SK-N-MC (cell line): ENCODE measurements around the gene WDR72.

ENCODE experiments used
- DNase-seq: peaks from one replicate; pipeline ENCODE4 v3.0.0-alpha.2; 2011; ENCODE audit warnings: low read depth, low spot score
- H3K27ac ChIP-seq: fragments of 200-600 bp; sonication (generic); 2 replicates; pipeline ENCODE4 v1.5.1; 2016; ENCODE audit warnings: mixed run types
- H3K36me3 ChIP-seq: fragments of 200-600 bp; sonication (generic); 2 replicates; pipeline ENCODE4 v1.6.1; 2017; ENCODE audit warnings: antibody characterized with exemption, low read length, mixed read lengths; ENCODE audit not compliant: insufficient read depth
- H3K4me3 ChIP-seq: fragments of 200-600 bp; sonication (generic); 2 replicates; pipeline ENCODE4 v1.5.1; 2016
- H3K9ac ChIP-seq: fragments of 200-600 bp; sonication (generic); 2 replicates; pipeline ENCODE4 v1.8.0; 2017; ENCODE audit warnings: mixed run types, mixed read lengths; ENCODE audit not compliant: insufficient read length
- H3K9me3 ChIP-seq: fragments of 200-600 bp; sonication (generic); 2 replicates; pipeline ENCODE4 v1.6.1; 2017; ENCODE audit warnings: low read depth, mild to moderate bottlenecking, antibody characterized with exemption, low read length, moderate library complexity, mixed read lengths
- EZH2 ChIP-seq: fragments of 200-600 bp; sonication (generic); IDR thresholded peaks from one replicate; pipeline ENCODE4 v1.6.1; 2017; ENCODE audit warnings: antibody characterized with exemption
- FOXP2 ChIP-seq: optimal IDR thresholded peaks from 2 replicates; pipeline ENCODE3; 2011; ENCODE audit warnings: mild to moderate bottlenecking, moderate library complexity; ENCODE audit not compliant: insufficient read depth; ENCODE audit errors: extremely low read length, control extremely low read depth
- POLR2AphosphoS5 ChIP-seq: IDR thresholded peaks from 2 replicates; pipeline ENCODE4 v1.6.1; 2012; ENCODE audit warnings: mild to moderate bottlenecking, low read depth, low read length, borderline replicate concordance

WDR72 gene

GRCh38 chr15:53520996-53521395 is 238.5 kb downstream of the WDR72 start:
- Histone ChIP-seq H3K4me3 (no peak overlapping the region), H3K36me3 (no peaks in the 10 kb centered on the region), H3K27ac (no peak overlapping the region), H3K9me3 (no peaks in the 10 kb centered on the region), H3K9ac (no peak overlapping the region)
- TF ChIP-seq FOXP2 (no peak), EZH2 (no peak), POLR2AphosphoS5 (no peak)
- no peak for DNase-seq

DNA sequence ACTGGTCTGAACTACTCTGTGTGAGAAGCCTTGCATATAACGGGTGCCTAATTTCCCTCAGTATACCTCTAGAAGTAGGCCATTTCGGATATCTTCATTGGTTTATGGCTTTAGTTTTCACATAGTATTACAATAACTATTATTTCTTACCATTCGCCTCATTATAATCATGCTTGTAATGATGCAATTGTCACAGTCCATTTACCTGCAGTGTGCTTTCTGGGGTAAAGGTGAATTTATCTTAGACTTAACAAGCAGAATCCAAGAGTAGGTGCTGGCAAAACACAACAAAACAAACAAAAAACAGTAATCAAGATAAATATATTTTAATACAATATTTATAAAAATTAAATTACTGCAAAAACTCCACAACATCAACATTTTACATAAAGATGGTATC is 246.0 kb downstream of the WDR72 start:
- no peak overlapping the region for H3K9ac ChIP-seq

DNA sequence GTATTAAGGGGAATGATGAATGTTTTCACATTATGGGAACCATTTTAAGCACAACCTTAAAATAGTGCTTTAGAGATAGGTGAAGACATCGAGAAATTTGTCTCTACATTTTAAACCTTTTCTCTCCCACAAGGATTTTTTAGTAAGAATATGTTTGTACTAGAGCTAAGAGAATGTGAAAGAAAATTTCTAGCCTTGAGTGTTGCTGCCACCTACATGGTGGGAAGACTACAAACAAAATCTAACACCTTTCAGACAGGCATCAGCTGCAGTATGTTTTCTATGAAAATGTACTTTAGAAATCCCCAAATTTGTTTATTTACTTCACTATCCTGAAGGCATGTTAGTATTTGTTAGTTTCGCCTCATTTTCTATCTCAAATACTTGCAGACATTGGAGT is 247.4 kb downstream of the WDR72 start:
- no peak for DNase-seq
- Histone ChIP-seq H3K9me3 (no peaks in the 10 kb centered on the region), H3K9ac (no peak overlapping the region), H3K4me3 (no peak overlapping the region), H3K36me3 (no peaks in the 10 kb centered on the region), H3K27ac (no peak overlapping the region)
- no peak for TF ChIP-seq FOXP2
- no peak for TF ChIP-seq POLR2AphosphoS5
- no peak for TF ChIP-seq EZH2

More for the DNA sequence above, 246.0 kb downstream of the WDR72 start:
- Histone ChIP-seq H3K27ac (no peak overlapping the region), H3K4me3 (no peak overlapping the region), H3K9me3 (no peaks in the 10 kb centered on the region), H3K36me3 (no peaks in the 10 kb centered on the region)
- no peak for DNase-seq
- TF ChIP-seq POLR2AphosphoS5 (no peak), EZH2 (no peak), FOXP2 (no peak)

- no peak for DNase-seq
- H3K36me3 ChIP-seq, result no peaks in the 10 kb centered on the region
- H3K9ac ChIP-seq, result no peak overlapping the region
- H3K9me3 ChIP-seq, result no peaks in the 10 kb centered on the region
- H3K27ac ChIP-seq, result no peak overlapping the region
- no peak for TF ChIP-seq POLR2AphosphoS5
- no peak for TF ChIP-seq FOXP2
- TF ChIP-seq EZH2, result no peak
- no peak overlapping the region for H3K4me3 ChIP-seq
These were observed 248.3 kb downstream of the WDR72 start for GRCh38 chr15:53511175-53511574.

GRCh38 chr15:53506370-53506769 is 253.1 kb downstream of the WDR72 start:
- TF ChIP-seq POLR2AphosphoS5 (no peak), EZH2 (no peak)

DNA sequence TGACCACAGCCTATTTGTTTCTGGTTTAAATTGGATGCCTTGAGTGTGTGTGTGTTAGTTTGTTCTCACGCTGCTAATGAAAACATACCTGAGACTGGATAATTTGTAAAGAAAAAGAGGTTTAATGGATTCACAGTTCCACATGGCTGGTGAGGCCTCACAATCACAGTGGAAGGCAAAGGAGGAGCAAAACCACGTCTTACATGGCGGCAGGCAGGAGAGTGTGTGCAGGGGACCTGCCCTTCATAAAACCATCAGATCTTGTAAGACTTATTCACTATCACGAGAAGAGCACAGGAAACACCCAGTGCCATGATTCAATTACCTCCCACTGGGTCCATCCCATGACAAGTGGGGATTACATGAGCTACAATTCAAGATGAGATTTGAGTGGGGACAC is 260.5 kb downstream of the WDR72 start:
- Histone ChIP-seq H3K9me3 (no peaks in the 10 kb centered on the region), H3K4me3 (no peak overlapping the region), H3K9ac (no peak overlapping the region), H3K27ac (no peak overlapping the region), H3K36me3 (no peaks in the 10 kb centered on the region)
- DNase-seq, result no peak
- TF ChIP-seq EZH2 (no peak), POLR2AphosphoS5 (no peak), FOXP2 (no peak)

More at GRCh38 chr15:53506370-53506769, 253.1 kb downstream of the WDR72 start:
- Histone ChIP-seq H3K36me3 (no peaks in the 10 kb centered on the region), H3K4me3 (no peak overlapping the region), H3K27ac (no peak overlapping the region), H3K9me3 (no peaks in the 10 kb centered on the region), H3K9ac (no peak overlapping the region)
- DNase-seq, result no peak

- Histone ChIP-seq H3K27ac (no peak overlapping the region), H3K36me3 (no peaks in the 10 kb centered on the region), H3K4me3 (no peak overlapping the region), H3K9ac (no peak overlapping the region), H3K9me3 (no peaks in the 10 kb centered on the region)
- no peak for TF ChIP-seq FOXP2
- no peak for TF ChIP-seq EZH2
- no peak for TF ChIP-seq POLR2AphosphoS5
- no peak for DNase-seq
These were observed 269.1 kb downstream of the WDR72 start for GRCh38 chr15:53490341-53490740.

GRCh38 chr15:53482055-53482454 is 277.4 kb downstream of the WDR72 start:
- no peak overlapping the region for H3K27ac ChIP-seq
- no peaks in the 10 kb centered on the region for H3K36me3 ChIP-seq
- H3K9ac ChIP-seq, result no peak overlapping the region
- DNase-seq, result no peak
- no peak overlapping the region for H3K4me3 ChIP-seq
- H3K9me3 ChIP-seq, result no peaks in the 10 kb centered on the region
- no peak for TF ChIP-seq FOXP2
- TF ChIP-seq POLR2AphosphoS5, result no peak
- TF ChIP-seq EZH2, result no peak

DNA sequence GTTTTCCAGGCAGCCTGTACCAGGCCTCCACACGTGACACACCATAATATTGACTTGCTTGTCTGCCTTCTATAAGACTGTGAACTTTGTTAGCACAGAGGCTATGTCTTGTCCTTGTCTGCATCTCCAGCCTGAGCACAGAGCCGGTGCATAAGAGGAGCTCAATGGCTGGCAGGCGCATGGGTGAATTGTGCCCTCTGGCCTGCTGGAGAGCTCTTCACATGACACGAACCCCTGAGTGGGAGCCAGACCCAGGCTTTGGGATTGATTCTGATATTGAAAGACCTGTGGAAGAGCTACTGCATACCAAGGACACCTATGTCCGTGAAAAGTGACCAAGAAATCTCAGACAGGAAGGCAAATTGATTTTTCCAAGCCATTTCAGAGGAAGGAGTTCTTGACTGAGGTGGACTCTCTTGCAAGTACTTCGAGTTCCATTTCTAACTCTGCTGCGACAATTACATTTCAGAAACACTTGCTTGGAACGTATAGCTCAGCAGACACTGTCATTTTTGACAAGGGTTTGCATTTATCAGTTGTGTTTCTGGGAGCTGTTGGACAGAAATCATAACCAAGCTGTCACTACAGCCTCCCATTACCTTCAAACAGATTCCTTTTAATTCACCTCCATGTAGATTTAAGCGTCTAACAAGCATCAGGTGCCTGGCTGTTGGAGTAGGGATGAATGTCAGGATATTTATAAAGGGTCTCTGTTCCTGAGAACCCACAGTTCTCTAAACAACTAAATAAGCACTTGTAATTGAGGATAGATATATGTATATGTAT is 281.3 kb downstream of the WDR72 start:
- Histone ChIP-seq H3K36me3 (no peaks in the 10 kb centered on the region), H3K27ac (no peak overlapping the region), H3K9me3 (no peaks in the 10 kb centered on the region), H3K4me3 (no peak overlapping the region), H3K9ac (no peak overlapping the region)
- no peak for DNase-seq
- no peak for TF ChIP-seq FOXP2
- TF ChIP-seq EZH2, result no peak
- TF ChIP-seq POLR2AphosphoS5, result no peak
